ENCODE results near the gene ACOT2. TPM values are rescaled to one million over a fixed set of nuclear protein-coding genes. Genes with fewer than 3 reads are reported as not detected.
"Not testable (repeated sequence)": the region's sequence is repeated elsewhere in the genome, so short reads cannot be mapped to it uniquely, and the experiment has no call there.

ACOT2 gene
- total RNA-seq, 1 donor from 2014 or later: 40.2 TPM

DNA sequence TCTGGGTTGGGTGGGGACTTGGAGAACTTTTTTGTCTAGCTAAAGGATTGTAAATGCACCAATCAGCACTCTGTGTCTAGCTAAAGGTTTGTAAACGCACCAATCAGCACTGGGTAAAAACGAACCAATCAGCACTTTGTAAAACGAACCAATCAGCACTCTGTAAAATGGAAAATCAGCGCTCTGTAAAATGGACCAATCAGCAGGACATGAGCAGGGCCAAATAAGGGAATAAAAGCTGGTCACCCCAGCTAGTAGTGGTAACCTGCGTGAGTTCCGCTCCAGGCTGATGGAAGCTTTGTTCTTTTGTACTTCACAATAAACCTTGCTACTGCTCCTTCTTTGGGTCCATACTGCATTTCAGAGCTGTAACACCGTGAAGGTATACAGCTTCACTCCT lies 1.7 kb upstream of the ACOT2 start:
- peak overlapping the region; percentile 74 for H3K4me3 ChIP-seq
- no peaks in the 10 kb centered on the region for H3K36me3 ChIP-seq
- no peaks in the 10 kb centered on the region for H3K9me3 ChIP-seq
- TF ChIP-seq CTCF (IDR thresholded peaks at IDR 0.05): no peak
- ATAC-seq: no peak
- H3K27me3 ChIP-seq: no peaks in the 10 kb centered on the region
- peak overlapping the region; percentile 94 for H3K27ac ChIP-seq
- H3K4me1 ChIP-seq: peaks cover 28% of the 10 kb centered on the region
- no peak for DNase-seq
- intact Hi-C loops (cut with DNase I): no loop called here

GRCh38 chr14:73567951-73568885 lies 795 bp upstream of the ACOT2 start:
- peak overlapping the region; percentile 74 for H3K4me3 ChIP-seq
- ATAC-seq: peak; percentile 1

DNA sequence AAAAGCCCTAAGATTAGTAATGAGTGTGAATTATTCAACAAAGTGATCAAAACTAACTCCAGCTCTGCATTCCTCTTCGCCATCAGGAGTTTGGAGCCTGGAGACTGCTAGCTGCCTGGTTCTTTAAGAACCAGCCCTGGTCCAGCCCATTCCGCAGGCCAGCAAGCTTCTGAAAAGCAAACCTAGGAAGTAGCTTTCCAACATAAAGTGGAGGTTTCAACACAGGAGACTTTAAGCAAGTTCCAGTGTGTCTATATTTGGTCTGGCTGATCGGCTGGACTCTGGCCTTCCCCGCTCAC lies 178 bp upstream of the ACOT2 start:
- H3K27me3 ChIP-seq; DNase-seq; H3K9me3 ChIP-seq; ATAC-seq; intact Hi-C loops (cut with DNase I); H3K36me3 ChIP-seq: not testable (repeated sequence)
- H3K27ac ChIP-seq: peak overlapping the region; percentile 94
- peaks cover 28% of the 10 kb centered on the region for H3K4me1 ChIP-seq
- peak overlapping the region; percentile 74 for H3K4me3 ChIP-seq

More at GRCh38 chr14:73567951-73568885, 795 bp upstream of the ACOT2 start:
- Histone ChIP-seq H3K9me3 (no peaks in the 10 kb centered on the region), H3K27me3 (no peaks in the 10 kb centered on the region), H3K4me1 (peaks cover 28% of the 10 kb centered on the region), H3K27ac (peak overlapping the region; percentile 94), H3K36me3 (no peaks in the 10 kb centered on the region)
- no peak for DNase-seq
- intact Hi-C loops (cut with DNase I): no loop called here
- no peak for TF ChIP-seq CTCF (IDR thresholded peaks at IDR 0.05)

- DNase-seq (peak; percentile 84), ATAC-seq (peak; percentile 85)
- H3K4me3 ChIP-seq: peak overlapping the region; percentile 74
- peaks cover 19% of the 10 kb centered on the region for H3K36me3 ChIP-seq
- peak; percentile 70 for TF ChIP-seq CTCF (IDR thresholded peaks at IDR 0.05)
- intact Hi-C loops (cut with DNase I); H3K9me3 ChIP-seq; H3K27me3 ChIP-seq: not testable (repeated sequence)
- peaks cover 28% of the 10 kb centered on the region for H3K4me1 ChIP-seq
- H3K27ac ChIP-seq: peak overlapping the region; percentile 94
These were observed 1.9 kb downstream of the ACOT2 start for GRCh38 chr14:73570913-73571312.

DNA sequence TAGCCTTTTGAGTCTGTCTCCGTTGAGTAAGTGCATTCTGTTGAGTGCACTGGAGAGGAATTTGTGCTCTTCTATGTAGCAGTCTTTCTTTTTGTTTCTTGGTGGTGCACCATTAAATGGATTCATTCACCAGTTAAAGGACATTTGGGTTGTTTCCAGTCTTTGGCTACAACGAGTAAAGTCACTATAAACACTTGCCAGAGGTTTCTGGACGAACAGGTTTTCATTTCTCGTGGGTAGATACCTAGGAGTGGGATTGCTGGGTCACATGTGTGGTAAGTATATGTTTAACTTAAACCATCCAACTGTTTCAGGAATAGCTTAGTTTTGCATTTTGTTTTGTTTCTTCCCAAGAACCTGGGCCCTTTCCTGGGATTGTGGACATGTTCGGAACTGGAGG lies 4.0 kb downstream of the ACOT2 start:
- ATAC-seq; DNase-seq; H3K27ac ChIP-seq; H3K27me3 ChIP-seq; H3K9me3 ChIP-seq; intact Hi-C loops (cut with DNase I); H3K4me3 ChIP-seq: not testable (repeated sequence)
- Histone ChIP-seq H3K36me3 (peaks cover 24% of the 10 kb centered on the region), H3K4me1 (peaks cover 13% of the 10 kb centered on the region)

DNA sequence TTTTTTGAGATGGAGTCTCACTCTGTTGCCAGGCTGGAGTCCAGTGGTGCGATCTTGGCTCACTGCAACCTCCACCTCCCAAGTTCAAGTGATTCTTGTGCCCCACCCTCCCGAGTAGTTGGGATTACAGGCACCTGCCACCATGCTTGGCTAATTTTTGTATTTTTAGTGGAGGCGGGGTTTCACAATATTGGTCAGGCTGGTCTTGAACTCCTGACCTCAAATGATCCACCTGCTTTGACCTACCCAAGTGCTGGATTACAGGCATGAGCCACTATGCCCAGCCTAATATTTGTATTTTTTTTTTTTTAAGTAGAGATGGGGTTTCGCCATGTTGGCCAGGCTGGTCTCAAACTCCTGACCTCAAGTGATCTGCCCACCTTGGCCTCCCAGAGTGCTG lies 4.7 kb downstream of the ACOT2 start:
- intact Hi-C loops (cut with DNase I); ATAC-seq: not testable (repeated sequence)

DNA sequence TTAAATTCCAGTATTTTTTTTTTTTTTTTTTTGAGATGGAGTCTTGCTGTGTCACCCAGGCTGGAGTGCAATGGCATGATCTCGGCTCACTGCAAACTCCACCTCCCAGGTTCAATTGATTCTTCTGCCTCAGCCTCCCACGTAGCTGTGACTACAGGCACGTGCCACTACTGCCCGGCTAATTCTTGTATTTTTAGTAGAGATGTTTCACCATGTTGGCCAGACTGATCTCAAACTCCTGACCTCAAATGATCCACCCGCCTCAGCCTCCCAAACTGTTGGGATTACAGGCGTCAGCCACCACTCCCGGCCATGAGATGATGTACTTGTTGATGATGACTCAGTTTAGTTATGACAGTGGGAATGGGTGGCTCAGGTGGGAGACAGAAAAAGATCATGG lies 5.2 kb downstream of the ACOT2 start:
- DNase-seq; H3K27me3 ChIP-seq; H3K4me3 ChIP-seq; intact Hi-C loops (cut with DNase I); ATAC-seq; H3K4me1 ChIP-seq; H3K27ac ChIP-seq; H3K9me3 ChIP-seq: not testable (repeated sequence)
- peaks cover 29% of the 10 kb centered on the region for H3K36me3 ChIP-seq

More for the DNA sequence above, 4.7 kb downstream of the ACOT2 start:
- not testable (repeated sequence) for H3K27ac ChIP-seq, DNase-seq, H3K9me3 ChIP-seq, H3K4me3 ChIP-seq, H3K27me3 ChIP-seq, H3K4me1 ChIP-seq
- H3K36me3 ChIP-seq: peaks cover 29% of the 10 kb centered on the region

Data from upper lobe of right lung (tissue), 1 donor.